ENCODE measurements around the gene DNAJC19. TPM values are rescaled to one million over a fixed set of nuclear protein-coding genes. Genes with fewer than 3 reads are reported as not detected.
"Not testable (repeated sequence)": the region's sequence is repeated elsewhere in the genome, so short reads cannot be mapped to it uniquely, and the experiment has no call there.

The DNAJC19 gene
- total and polyA plus RNA-seq, 12 donors: 29.4 to 119 (median 75.7) TPM

- 22 to 35% (median 33%) methylated on average over 2 of the region's 2 CpGs for whole genome bisulfite sequencing, 4 donors
- no peak for DNase-seq
- TF ChIP-seq CTCF (IDR thresholded peaks at IDR 0.05) (no peak), POLR2A (IDR thresholded peaks at IDR 0.05) (no peak)
- Histone ChIP-seq H3K4me3 (no peak overlapping the region), H3K36me3 (replicated peaks in 1 of 2) (no peaks in the 10 kb centered on the region), H3K4me1 (replicated peaks in 1 of 2) (no peaks in the 10 kb centered on the region), H3K9me3 (replicated peaks in 1 of 3) (no peaks in the 10 kb centered on the region), H3K27ac (no peak overlapping the region), H3K27me3 (no peaks in the 10 kb centered on the region)
- intact Hi-C loops (cut with DNase I): no loop called here
Measured at GRCh38 chr3:181017690-181018089, 28.2 kb upstream of the DNAJC19 start.

GRCh38 chr3:181009225-181009624 lies 19.7 kb upstream of the DNAJC19 start:
- TF ChIP-seq CTCF (IDR thresholded peaks at IDR 0.05) (no peak), POLR2A (IDR thresholded peaks at IDR 0.05) (no peak)
- no peaks in the 10 kb centered on the region for H3K4me1 ChIP-seq (replicated peaks in 1 of 2)
- no peaks in the 10 kb centered on the region for H3K27me3 ChIP-seq
- no peaks in the 10 kb centered on the region for H3K9me3 ChIP-seq (replicated peaks in 1 of 3)
- no peak overlapping the region for H3K4me3 ChIP-seq
- no peak overlapping the region for H3K27ac ChIP-seq
- WGBS, 4 donors: 74 to 80% (median 75%) methylated on average over 5 of the region's 5 CpGs
- H3K36me3 ChIP-seq (replicated peaks in 1 of 2): no peaks in the 10 kb centered on the region
- no peak for DNase-seq
- intact Hi-C loops (cut with DNase I): no loop called here

GRCh38 chr3:181008796-181009195 lies 19.3 kb upstream of the DNAJC19 start:
- intact Hi-C loops (cut with DNase I): no loop called here
- DNase-seq: no peak
- no peak overlapping the region for H3K27ac ChIP-seq
- 60 to 86% (median 78%) methylated on average over 1 of the region's 1 CpG for WGBS, 4 donors
- H3K36me3 ChIP-seq (replicated peaks in 1 of 2): no peaks in the 10 kb centered on the region
- no peak overlapping the region for H3K4me3 ChIP-seq
- H3K27me3 ChIP-seq: no peaks in the 10 kb centered on the region
- no peaks in the 10 kb centered on the region for H3K4me1 ChIP-seq (replicated peaks in 1 of 2)
- TF ChIP-seq CTCF (IDR thresholded peaks at IDR 0.05): no peak
- TF ChIP-seq POLR2A (IDR thresholded peaks at IDR 0.05): no peak
- H3K9me3 ChIP-seq (replicated peaks in 1 of 3): no peaks in the 10 kb centered on the region

- no peaks in the 10 kb centered on the region for H3K27me3 ChIP-seq
- no peaks in the 10 kb centered on the region for H3K36me3 ChIP-seq (replicated peaks in 1 of 2)
- intact Hi-C loops (cut with DNase I): no loop called here
- no peak overlapping the region for H3K27ac ChIP-seq
- H3K4me1 ChIP-seq (replicated peaks in 1 of 2): no peaks in the 10 kb centered on the region
- no peak for TF ChIP-seq POLR2A (IDR thresholded peaks at IDR 0.05)
- 93 to 96% (median 94%) methylated on average over 3 of the region's 3 CpGs for WGBS, 4 donors
- H3K4me3 ChIP-seq: no peak overlapping the region
- DNase-seq: no peak
- H3K9me3 ChIP-seq (replicated peaks in 1 of 3): no peaks in the 10 kb centered on the region
Measured at GRCh38 chr3:181007262-181007661, 17.7 kb upstream of the DNAJC19 start.

GRCh38 chr3:181006541-181006940 lies 17.0 kb upstream of the DNAJC19 start:
- Histone ChIP-seq H3K27ac (no peak overlapping the region), H3K9me3 (replicated peaks in 1 of 3) (no peaks in the 10 kb centered on the region), H3K27me3 (no peaks in the 10 kb centered on the region), H3K4me3 (no peak overlapping the region), H3K36me3 (replicated peaks in 1 of 2) (no peaks in the 10 kb centered on the region), H3K4me1 (replicated peaks in 1 of 2) (no peaks in the 10 kb centered on the region)
- DNase-seq: no peak
- intact Hi-C loops (cut with DNase I): no loop called here
- TF ChIP-seq POLR2A (IDR thresholded peaks at IDR 0.05) (no peak), CTCF (IDR thresholded peaks at IDR 0.05) (no peak)
- WGBS, 4 donors: 86 to 91% (median 87%) methylated on average over 6 to 7 of the region's 7 CpGs

GRCh38 chr3:181003469-181003868 lies 13.9 kb upstream of the DNAJC19 start:
- H3K27me3 ChIP-seq; H3K4me1 ChIP-seq (replicated peaks in 1 of 2); H3K36me3 ChIP-seq (replicated peaks in 1 of 2); DNase-seq; H3K27ac ChIP-seq; H3K4me3 ChIP-seq; intact Hi-C loops (cut with DNase I); H3K9me3 ChIP-seq (replicated peaks in 1 of 3): not testable (repeated sequence)
- WGBS, 4 donors: 64 to 86% (median 75%) methylated on average over 2 of the region's 2 CpGs

GRCh38 chr3:181002331-181002730 lies 12.8 kb upstream of the DNAJC19 start:
- H3K27me3 ChIP-seq; intact Hi-C loops (cut with DNase I); H3K27ac ChIP-seq; H3K4me1 ChIP-seq (replicated peaks in 1 of 2); H3K9me3 ChIP-seq (replicated peaks in 1 of 3); H3K36me3 ChIP-seq (replicated peaks in 1 of 2); H3K4me3 ChIP-seq; DNase-seq: not testable (repeated sequence)
- WGBS, 4 donors: 86 to 95% (median 91%) methylated on average over 4 of the region's 4 CpGs

All from adrenal gland (tissue), 12 donors.